Measurements from ENCODE around the gene IFNA8.

DNA sequence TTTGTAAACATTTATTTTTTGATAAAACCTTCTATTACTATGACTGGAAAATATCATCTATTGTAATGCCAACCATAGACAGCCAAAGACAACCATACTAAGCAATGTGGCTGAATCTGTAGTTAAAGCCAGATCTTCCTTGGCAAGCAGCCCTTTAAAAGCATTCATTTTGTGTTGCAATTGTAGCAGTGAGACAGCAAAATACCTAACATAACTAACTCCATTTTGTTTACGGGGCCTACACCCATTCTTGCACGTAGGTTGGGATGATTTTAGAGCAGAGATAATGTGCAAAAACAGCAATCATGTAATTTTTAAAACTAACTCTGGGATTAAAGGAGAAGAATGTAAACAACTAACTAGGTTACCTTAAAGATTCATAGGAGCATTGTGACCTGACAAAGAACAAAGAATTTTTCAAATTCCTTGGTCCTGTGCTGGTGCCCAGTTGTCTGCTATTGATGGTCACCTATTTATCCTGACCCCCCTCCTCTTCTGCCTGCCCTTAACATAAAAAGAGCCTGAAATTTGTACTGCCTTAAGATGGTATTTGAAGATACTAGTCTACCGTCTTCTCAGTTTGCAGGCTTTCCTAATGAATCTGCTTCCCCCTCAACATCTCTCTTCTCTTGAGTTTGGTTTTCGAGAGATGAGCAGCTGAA lies 41.9 kb downstream of the IFNA8 start:
- TF ChIP-seq CTCF (IDR thresholded peaks at IDR 0.05) (no peak), POLR2A (IDR thresholded peaks at IDR 0.05) (no peak)
